ENCODE results near the gene PSD.

Gene PSD

DNA sequence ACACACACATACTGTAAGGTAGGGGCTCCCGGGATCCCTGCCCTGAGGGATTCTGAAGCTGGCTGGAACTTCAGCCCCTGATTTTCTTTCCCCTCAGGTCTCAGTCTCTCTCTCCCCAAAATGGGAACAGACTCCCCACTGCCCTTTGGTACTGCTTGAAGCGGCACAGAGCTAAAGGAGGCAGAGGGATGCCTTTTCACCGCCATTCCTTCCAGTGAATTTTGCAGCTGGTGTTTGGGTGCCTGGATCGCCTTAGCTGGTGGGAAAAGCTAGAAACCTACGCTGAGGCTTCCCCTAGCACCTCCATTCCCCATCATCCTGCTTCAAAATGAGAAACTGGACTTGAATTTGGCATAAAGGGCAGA, 16.5 kb upstream of the PSD start:
- ATAC-seq (ENCODE audit: low read depth) (no peak), DNase-seq (ENCODE audit: low spot score) (no peak)
- Histone ChIP-seq H3K27me3 (ENCODE audit: insufficient read depth, poor library complexity, severe bottlenecking) (no peaks in the 10 kb centered on the region), H3K4me1 (ENCODE audit: insufficient read depth, poor library complexity, severe bottlenecking) (peaks cover 10% of the 10 kb centered on the region), H3K9me3 (ENCODE audit: severe bottlenecking) (no peaks in the 10 kb centered on the region), H3K27ac (ENCODE audit: poor library complexity, severe bottlenecking) (no peak overlapping the region), H3K4me3 (ENCODE audit: severe bottlenecking) (no peak overlapping the region), H3K36me3 (ENCODE audit: low read depth) (peaks cover 11% of the 10 kb centered on the region)
- TF ChIP-seq, protein P1, sequence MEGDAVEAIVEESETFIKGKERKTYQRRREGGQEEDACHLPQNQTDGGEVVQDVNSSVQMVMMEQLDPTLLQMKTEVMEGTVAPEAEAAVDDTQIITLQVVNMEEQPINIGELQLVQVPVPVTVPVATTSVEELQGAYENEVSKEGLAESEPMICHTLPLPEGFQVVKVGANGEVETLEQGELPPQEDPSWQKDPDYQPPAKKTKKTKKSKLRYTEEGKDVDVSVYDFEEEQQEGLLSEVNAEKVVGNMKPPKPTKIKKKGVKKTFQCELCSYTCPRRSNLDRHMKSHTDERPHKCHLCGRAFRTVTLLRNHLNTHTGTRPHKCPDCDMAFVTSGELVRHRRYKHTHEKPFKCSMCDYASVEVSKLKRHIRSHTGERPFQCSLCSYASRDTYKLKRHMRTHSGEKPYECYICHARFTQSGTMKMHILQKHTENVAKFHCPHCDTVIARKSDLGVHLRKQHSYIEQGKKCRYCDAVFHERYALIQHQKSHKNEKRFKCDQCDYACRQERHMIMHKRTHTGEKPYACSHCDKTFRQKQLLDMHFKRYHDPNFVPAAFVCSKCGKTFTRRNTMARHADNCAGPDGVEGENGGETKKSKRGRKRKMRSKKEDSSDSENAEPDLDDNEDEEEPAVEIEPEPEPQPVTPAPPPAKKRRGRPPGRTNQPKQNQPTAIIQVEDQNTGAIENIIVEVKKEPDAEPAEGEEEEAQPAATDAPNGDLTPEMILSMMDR (IDR thresholded peaks at IDR 0.05; ENCODE audit: poor library complexity, severe bottlenecking), result no peak

DNA sequence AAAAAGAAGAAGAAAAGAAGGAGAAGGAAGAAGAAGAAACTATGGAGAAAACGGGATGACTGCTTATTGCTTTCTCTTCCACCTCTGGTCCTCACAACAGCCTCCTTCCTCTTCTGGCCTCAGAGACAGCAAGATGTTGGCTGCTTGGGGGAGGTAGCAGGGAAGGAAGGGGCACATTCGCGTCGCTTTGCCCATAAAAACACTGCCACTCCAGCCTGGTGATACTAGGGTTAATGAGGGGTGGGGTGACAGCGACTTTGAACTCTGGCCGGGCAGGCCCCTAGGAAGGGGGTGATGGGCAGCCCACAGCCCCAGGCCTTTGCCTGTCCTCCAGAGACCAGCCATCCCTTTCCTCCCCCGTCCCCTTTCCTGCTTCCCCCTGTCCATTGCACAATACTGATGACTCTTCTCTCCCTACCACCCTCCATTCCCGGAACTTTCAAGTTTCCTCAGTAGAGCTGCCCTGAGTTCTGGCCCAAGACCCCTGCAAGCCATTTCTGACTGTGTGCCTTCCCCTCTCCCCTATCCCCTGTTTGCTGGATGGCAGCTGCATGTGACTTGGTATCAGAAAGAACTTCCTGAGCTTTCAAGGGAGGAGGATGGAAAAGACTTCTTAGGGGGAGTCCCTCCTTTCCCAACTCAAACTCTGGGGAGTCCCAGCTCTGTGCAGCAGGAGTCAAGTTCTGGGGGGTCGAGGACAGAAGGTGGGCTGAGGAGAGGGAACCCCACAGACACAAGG, 16.0 kb upstream of the PSD start:
- H3K9me3 ChIP-seq (ENCODE audit: severe bottlenecking), result no peaks in the 10 kb centered on the region
- DNase-seq (ENCODE audit: low spot score), result no peak
- peaks cover 11% of the 10 kb centered on the region for H3K36me3 ChIP-seq (ENCODE audit: low read depth)
- H3K27ac ChIP-seq (ENCODE audit: poor library complexity, severe bottlenecking), result no peak overlapping the region
- H3K27me3 ChIP-seq (ENCODE audit: insufficient read depth, poor library complexity, severe bottlenecking), result no peaks in the 10 kb centered on the region
- TF ChIP-seq, protein P1 (IDR thresholded peaks at IDR 0.05; ENCODE audit: poor library complexity, severe bottlenecking), result no peak
- H3K4me3 ChIP-seq (ENCODE audit: severe bottlenecking), result no peak overlapping the region
- H3K4me1 ChIP-seq (ENCODE audit: insufficient read depth, poor library complexity, severe bottlenecking), result peaks cover 10% of the 10 kb centered on the region
- no peak for ATAC-seq (ENCODE audit: low read depth)

DNA sequence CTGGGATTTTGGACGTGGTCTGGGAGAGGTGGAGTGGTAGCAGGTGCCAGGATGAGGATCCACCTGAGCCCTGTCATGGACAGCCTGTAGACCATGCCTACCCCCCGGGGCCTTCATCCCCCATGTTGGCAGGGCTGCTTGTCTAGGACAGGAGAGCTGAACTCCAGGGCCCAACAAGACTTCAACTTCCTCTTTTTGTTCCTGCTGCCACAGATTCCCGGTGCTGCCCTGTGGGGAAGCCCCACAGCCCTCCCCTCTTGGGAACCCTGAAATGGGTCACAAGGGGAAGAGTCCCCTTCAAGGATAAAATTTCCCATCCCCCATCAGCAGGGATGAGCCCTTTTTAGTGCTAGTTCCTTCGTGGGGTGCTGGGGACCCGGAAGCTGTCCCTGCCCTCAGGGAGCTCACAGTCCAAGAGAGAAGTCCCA, 15.0 kb upstream of the PSD start:
- TF ChIP-seq, protein P1 (IDR thresholded peaks at IDR 0.05; ENCODE audit: poor library complexity, severe bottlenecking), result no peak
- Histone ChIP-seq H3K36me3 (ENCODE audit: low read depth) (peaks cover 11% of the 10 kb centered on the region), H3K27ac (ENCODE audit: poor library complexity, severe bottlenecking) (no peak overlapping the region), H3K4me3 (ENCODE audit: severe bottlenecking) (no peak overlapping the region), H3K4me1 (ENCODE audit: insufficient read depth, poor library complexity, severe bottlenecking) (peaks cover 10% of the 10 kb centered on the region), H3K27me3 (ENCODE audit: insufficient read depth, poor library complexity, severe bottlenecking) (no peaks in the 10 kb centered on the region), H3K9me3 (ENCODE audit: severe bottlenecking) (no peaks in the 10 kb centered on the region)
- no peak for ATAC-seq (ENCODE audit: low read depth)
- DNase-seq (ENCODE audit: low spot score), result no peak

GRCh38 chr10:102432162-102432950, 13.8 kb upstream of the PSD start, which contains the start of gene CUEDC2:
Gene CUEDC2, minus strand, starts transcription at chr10:102432574. Its CDS starts 7,386 bp downstream, at chr10:102425188.
- no peaks in the 10 kb centered on the region for H3K27me3 ChIP-seq (ENCODE audit: insufficient read depth, poor library complexity, severe bottlenecking)
- H3K9me3 ChIP-seq (ENCODE audit: severe bottlenecking), result no peaks in the 10 kb centered on the region
- ATAC-seq (ENCODE audit: low read depth), result peak; percentile 95
- H3K36me3 ChIP-seq (ENCODE audit: low read depth), result peaks cover 11% of the 10 kb centered on the region
- H3K4me1 ChIP-seq (ENCODE audit: insufficient read depth, poor library complexity, severe bottlenecking), result peaks cover 10% of the 10 kb centered on the region
- TF ChIP-seq, protein P1 (IDR thresholded peaks at IDR 0.05; ENCODE audit: poor library complexity, severe bottlenecking), result no peak
- peak within 1 kb of the TSS; percentile 56 for H3K27ac ChIP-seq (ENCODE audit: poor library complexity, severe bottlenecking)
- peak; percentile 92 for DNase-seq (ENCODE audit: low spot score)
- peak within 1 kb of the TSS; percentile 65 for H3K4me3 ChIP-seq (ENCODE audit: severe bottlenecking)

All from RWPE2 (cell line).